Spleen (tissue), 11 donors: ENCODE results near the gene SAFB. TPM values are rescaled to one million over a fixed set of nuclear protein-coding genes. Genes with fewer than 3 reads are reported as not detected.

Experiments
- DNase-seq: peaks from one replicate; pipeline ENCODE4 v3.0.0-alpha.2; 2020
- H3K27ac ChIP-seq, 8 donors: fragments of 200-600 bp; sonication (generic) in 7 of 8; 1 replicate in 4 of 8; 2 replicates in 4 of 8; pipeline versions ENCODE4 v1.5.0 to v1.8.0; 2016 to 2021; ENCODE audit warnings: inconsistent platforms in 4 of 8, mild to moderate bottlenecking in 4 of 8, moderate library complexity in 1 of 8
- H3K27me3 ChIP-seq, 7 donors: fragments of 200-600 bp; sonication (generic) in 6 of 7; replicated peaks in 1 of 7; 1 replicate in 4 of 7; 2 replicates in 3 of 7; pipeline versions ENCODE4 v1.5.0 to v1.8.0; 2016 to 2021; ENCODE audit warnings: inconsistent platforms in 3 of 7, mild to moderate bottlenecking in 1 of 7
- H3K36me3 ChIP-seq, 6 donors: fragments of 200-600 bp; sonication (generic) in 5 of 6; 1 replicate in 4 of 6; 2 replicates in 2 of 6; pipeline versions ENCODE4 v1.5.0 to v1.8.0; 2016 to 2021; ENCODE audit warnings: inconsistent platforms in 2 of 6
- H3K4me1 ChIP-seq, 6 donors: fragments of 200-600 bp; sonication (generic) in 5 of 6; 1 replicate in 3 of 6; 2 replicates in 3 of 6; pipeline versions ENCODE4 v1.5.0 to v1.8.0; 2016 to 2021; ENCODE audit warnings: inconsistent platforms in 3 of 6
- H3K4me3 ChIP-seq, 8 donors: fragments of 200-600 bp; sonication (generic) in 7 of 8; 1 replicate in 4 of 8; 2 replicates in 4 of 8; pipeline versions ENCODE4 v1.5.0 to v1.8.0; 2016 to 2021; ENCODE audit warnings: inconsistent platforms in 4 of 8, mild to moderate bottlenecking in 4 of 8, moderate library complexity in 2 of 8
- H3K9me3 ChIP-seq, 8 donors: fragments of 200-600 bp; sonication (generic) in 7 of 8; 1 replicate in 4 of 8; 2 replicates in 4 of 8; pipeline versions ENCODE4 v1.5.0 to v1.8.0; 2016 to 2021; ENCODE audit warnings: inconsistent platforms in 4 of 8
- CTCF ChIP-seq, 11 experiments: fragments of 200-600 bp in 7 of 11; fragments of 450-650 bp in 4 of 11; sonication (generic) in 4 of 11; IDR thresholded peaks in 8 of 11; conservative IDR thresholded peaks in 3 of 11; 1 replicate in 7 of 11; 2 replicates in 4 of 11; pipeline versions ENCODE4 v1.4.0 to v1.8.0; 2016 to 2021; ENCODE audit warnings: antibody characterized with exemption in 11 of 11, inconsistent platforms in 4 of 11, mild to moderate bottlenecking in 1 of 11
- POLR2A ChIP-seq, 3 donors: fragments of 450-650 bp; IDR thresholded peaks; one replicate each; pipeline ENCODE4 v1.5.1; 2017; ENCODE audit warnings: antibody characterized with exemption in 3 of 3, mild to moderate bottlenecking in 1 of 3
- POLR2AphosphoS5 ChIP-seq, 3 donors: sonication (generic); formaldehyde crosslinking; IDR thresholded peaks; one replicate each; pipeline ENCODE4 v1.5.1; 2017; ENCODE audit warnings: antibody characterized with exemption in 3 of 3
- WGBS, 5 donors: extraction: QIAGEN DNeasy Blood & Tissue Kit in 3 of 5; methylation state at CpG; one replicate each; pipeline versions ENCODE4 v1.1.5 to v1.1.7; 2013 to 2018; 5-methylcytosine and 5-hydroxymethylcytosine counted together
- intact Hi-C: fragments of 100-400 bp; cut with DNase I; formaldehyde crosslinking; loops from one replicate; pipeline ENCODE4 v1.15.0; 2023; ENCODE audit warnings: low total_unique reads
- polyA plus RNA-seq, 3 donors: library from polyadenylated mRNA; stranded (reverse); fragments of 200-250 nt; gene quantifications; one replicate each; pipeline ENCODE4 v1.2.1, GENCODE V29; 2013
- total RNA-seq, 7 donors: library from RNA; depleted of rRNA in 3 of 7; stranded (reverse); fragments of >200 nt in 3 of 7; fragmentation: NEBNext Ultra II Directional in 4 of 7; extraction: Animal tissue kit (Norgen Biotek cat#: 25700) in 4 of 7; gene quantifications; one replicate each; pipeline versions ENCODE4 v1.1.0 to v1.2.1, GENCODE V29; 2016 to 2021
- donor health status: healthy with polysubstance abuse.
- donor health status: DM: no; HTN: no; CAD: no; lungs with moderate emphysema.
- donor health status: DM: no; HTN: no; CAD: no.
- donor health status: Bipolar disorder and iron deficiency.
- donor health status: healthy.
- donor health status: DM: no; HTN: no; CAD: no.
- donor health status: DM: yes; HTN: yes; CAD: no.

The SAFB gene
- total and polyA plus RNA-seq, 10 donors = 41.7 to 161 (median 99.2) TPM

DNA sequence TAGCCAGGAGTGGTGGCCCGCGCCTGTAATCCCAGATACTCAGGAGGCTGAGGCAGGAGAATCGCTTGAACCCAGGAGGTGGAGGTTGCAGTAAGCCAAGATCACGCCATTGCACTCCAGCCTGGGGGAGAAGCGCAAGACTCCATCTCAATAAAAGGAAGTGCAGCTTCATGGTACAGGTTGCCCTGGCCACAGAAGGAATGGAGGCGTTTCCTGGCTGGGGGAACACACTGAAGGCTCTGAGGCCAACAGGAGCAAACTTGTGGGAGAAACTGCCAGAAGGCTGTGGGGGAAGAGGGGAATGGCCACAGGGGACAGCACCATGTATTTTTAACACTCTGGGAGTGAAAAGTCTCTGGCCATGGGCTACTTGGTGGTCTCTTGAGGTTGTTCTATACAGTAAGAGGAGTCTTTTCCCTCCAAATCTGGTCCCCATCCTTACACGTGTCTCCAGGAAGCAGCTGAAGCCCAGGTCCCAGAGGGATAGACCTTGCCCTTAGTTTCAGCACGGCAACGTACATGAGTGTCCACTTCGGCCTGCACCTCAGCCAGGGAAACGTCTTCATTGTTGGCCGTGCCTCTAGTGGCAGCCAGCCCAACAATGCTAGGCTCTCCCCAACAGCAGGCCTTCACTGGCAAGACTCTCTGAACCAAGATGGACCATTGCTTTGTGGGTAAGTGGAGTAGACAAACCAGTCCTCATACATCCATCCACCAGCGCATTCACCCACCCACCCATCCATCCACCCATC lies 50.0 kb downstream of the SAFB start:
- WGBS, 5 donors = 91 to 95% (median 93%) methylated on average over 13 of the region's 13 CpGs
- Histone ChIP-seq H3K36me3 (peaks cover 0 to 74% (median 28%) of the 10 kb centered on the region in 6 donors), H3K4me3 (no peak overlapping the region), H3K4me1 (peaks cover 0 to under 1% (median 0%) of the 10 kb centered on the region in 6 donors), H3K27ac (no peak overlapping the region), H3K27me3 (no peaks in the 10 kb centered on the region), H3K9me3 (no peaks in the 10 kb centered on the region)
- no peak for DNase-seq
- intact Hi-C loops = loop anchor here (10.0 kb wide), 1 partner anchor 48 kb away; the partner anchor contains the start of genes SAFB and SAFB2
- peak in 2 of 3 donors; percentile 7 to 25 for TF ChIP-seq POLR2AphosphoS5 (IDR thresholded peaks at IDR 0.05)
- no peak for TF ChIP-seq CTCF (IDR thresholded peaks at IDR 0.05 in 8 of 11, conservative IDR thresholded peaks at IDR 0.05 in 3 of 11)
- no peak for TF ChIP-seq POLR2A (IDR thresholded peaks at IDR 0.05)

DNA sequence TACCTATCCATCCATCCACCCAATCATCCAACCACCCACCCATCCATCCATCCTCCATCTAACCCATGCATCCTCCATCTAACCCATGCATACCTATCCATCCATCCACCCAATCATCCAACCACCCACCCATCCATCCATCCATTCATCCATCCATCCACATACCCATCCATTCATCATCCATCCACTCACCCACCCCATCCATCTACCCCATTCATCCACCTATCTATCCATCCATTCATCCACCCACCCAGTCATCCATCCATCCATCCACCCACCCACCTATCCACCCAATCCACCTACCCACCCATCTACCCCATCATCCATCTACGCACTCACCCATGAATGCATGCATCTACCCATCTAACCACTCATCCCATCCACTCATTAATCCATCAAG lies 50.9 kb downstream of the SAFB start:
- 98 to 100% (median 100%) methylated on average over 1 of the region's 1 CpG for WGBS, 5 donors
- no peaks in the 10 kb centered on the region for H3K9me3 ChIP-seq
- no peak for TF ChIP-seq CTCF (IDR thresholded peaks at IDR 0.05 in 8 of 11, conservative IDR thresholded peaks at IDR 0.05 in 3 of 11)

DNA sequence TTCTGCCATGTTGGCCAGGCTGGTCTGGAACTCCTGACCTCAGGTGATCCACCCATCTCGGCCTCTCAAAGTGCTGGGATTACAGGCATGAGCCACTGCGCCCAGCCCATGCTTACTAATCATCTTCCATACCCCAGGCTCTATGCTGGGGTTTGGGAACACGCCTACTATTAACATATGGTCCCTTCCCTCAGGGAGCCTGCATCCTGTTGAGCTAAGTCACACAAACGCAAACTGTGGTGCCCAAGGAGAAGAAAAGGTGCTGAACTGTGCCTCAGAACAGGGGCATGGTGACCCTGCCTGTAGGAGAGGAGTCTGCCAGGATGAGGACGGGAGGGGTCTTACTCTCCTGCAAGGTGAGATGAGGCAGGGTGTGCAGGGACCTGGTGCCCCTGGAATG lies 51.8 kb downstream of the SAFB start:
- Histone ChIP-seq H3K9me3 (no peaks in the 10 kb centered on the region), H3K27me3 (no peaks in the 10 kb centered on the region), H3K36me3 (peaks cover 0 to 64% (median 13%) of the 10 kb centered on the region in 6 donors), H3K4me3 (no peak overlapping the region), H3K4me1 (peaks cover 7 to 18% (median 11%) of the 10 kb centered on the region in 6 donors), H3K27ac (no peak overlapping the region)
- no peak for TF ChIP-seq POLR2A (IDR thresholded peaks at IDR 0.05)
- TF ChIP-seq POLR2AphosphoS5 (IDR thresholded peaks at IDR 0.05) = peak in 1 of 3 donors; percentile 48
- 83 to 94% (median 91%) methylated on average over 5 of the region's 5 CpGs for WGBS, 5 donors
- intact Hi-C loops = loop anchor here (10.0 kb wide), 1 partner anchor 50 kb away; the partner anchor contains the start of genes SAFB and SAFB2
- DNase-seq = no peak

More for the DNA sequence above, 50.9 kb downstream of the SAFB start:
- Histone ChIP-seq H3K27ac (no peak overlapping the region), H3K36me3 (peaks cover 0 to 73% (median 22%) of the 10 kb centered on the region in 6 donors), H3K4me3 (no peak overlapping the region), H3K4me1 (peaks cover 0 to 9% (median 1%) of the 10 kb centered on the region in 6 donors), H3K27me3 (no peaks in the 10 kb centered on the region)
- intact Hi-C loops = loop anchor here (10.0 kb wide), 1 partner anchor 49 kb away; the partner anchor contains the start of genes SAFB and SAFB2
- no peak for DNase-seq

DNA sequence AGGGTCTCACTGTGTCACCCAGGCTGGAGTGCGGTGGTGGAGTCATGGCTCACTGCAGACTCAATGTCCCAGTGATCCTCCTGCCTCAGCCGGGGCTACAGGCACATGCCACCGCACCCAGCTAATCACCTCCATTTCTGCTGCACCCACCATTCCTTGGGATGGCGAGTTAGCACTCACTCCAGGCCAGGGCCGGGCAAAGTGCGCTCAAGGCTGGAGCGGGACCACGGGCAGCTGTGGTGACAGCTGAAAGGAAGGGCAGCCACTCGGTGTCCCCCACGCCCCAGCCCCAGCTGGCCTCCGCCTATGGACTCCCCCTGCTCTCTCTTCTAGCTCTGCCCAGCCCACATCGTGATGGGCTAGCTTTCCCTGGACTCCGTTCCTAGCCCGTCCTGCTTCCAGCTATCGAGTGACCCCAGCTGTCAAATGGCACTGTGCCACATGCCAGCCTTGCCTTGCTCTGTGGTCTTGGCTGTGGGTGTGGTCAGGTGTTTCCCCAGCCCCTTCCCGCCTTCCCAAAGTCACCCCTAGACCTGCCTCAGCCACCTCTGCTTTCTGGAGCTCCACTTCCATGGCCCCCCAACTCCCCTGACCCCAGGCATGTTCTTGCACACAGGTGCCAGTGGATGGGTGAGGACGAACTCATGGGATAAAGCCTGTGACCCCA lies 53.4 kb downstream of the SAFB start:
- TF ChIP-seq POLR2AphosphoS5 (IDR thresholded peaks at IDR 0.05) (peak in 1 of 3 donors; percentile 58), POLR2A (IDR thresholded peaks at IDR 0.05) (no peak)
- Histone ChIP-seq H3K9me3 (no peaks in the 10 kb centered on the region), H3K4me3 (no peak overlapping the region), H3K4me1 (peaks cover 11 to 28% (median 19%) of the 10 kb centered on the region in 6 donors), H3K36me3 (peaks cover 0 to 48% (median 11%) of the 10 kb centered on the region in 6 donors), H3K27ac (no peak overlapping the region), H3K27me3 (no peaks in the 10 kb centered on the region)
- intact Hi-C loops = loop anchor here (10.0 kb wide), 1 partner anchor 51 kb away; the partner anchor contains the start of genes SAFB and SAFB2
- DNase-seq = no peak
- 78 to 85% (median 80%) methylated on average over 9 to 17 of the region's 17 CpGs for WGBS, 5 donors

GRCh38 chr19:5676772-5677105 lies 53.9 kb downstream of the SAFB start:
- TF ChIP-seq CTCF (IDR thresholded peaks at IDR 0.05 in 8 of 11, conservative IDR thresholded peaks at IDR 0.05 in 3 of 11) (no peak), POLR2AphosphoS5 (IDR thresholded peaks at IDR 0.05) (peak in 1 of 3 donors; percentile 28), POLR2A (IDR thresholded peaks at IDR 0.05) (no peak)

More at GRCh38 chr19:5676772-5677105, 53.9 kb downstream of the SAFB start:
- 52 to 88% (median 80%) methylated on average over 5 to 13 of the region's 13 CpGs for WGBS, 5 donors
- intact Hi-C loops = loop anchor here (10.0 kb wide), 1 partner anchor 52 kb away; the partner anchor contains the start of genes SAFB and SAFB2
- Histone ChIP-seq H3K36me3 (peaks cover 0 to 43% (median 8%) of the 10 kb centered on the region in 6 donors), H3K4me3 (no peak overlapping the region), H3K27me3 (no peaks in the 10 kb centered on the region), H3K4me1 (peaks cover 12 to 33% (median 21%) of the 10 kb centered on the region in 6 donors), H3K27ac (no peak overlapping the region), H3K9me3 (no peaks in the 10 kb centered on the region)
- DNase-seq = no peak
